ENCODE results near the gene MRPS18B. TPM values are rescaled to one million over a fixed set of nuclear protein-coding genes. Genes with fewer than 3 reads are reported as not detected.

MRPS18B gene
- total and polyA plus RNA-seq, 2 of the 13 experiments (the other 11 are each of a cell fraction or from before 2014, with no cell fraction given) = 125 to 131 TPM

DNA sequence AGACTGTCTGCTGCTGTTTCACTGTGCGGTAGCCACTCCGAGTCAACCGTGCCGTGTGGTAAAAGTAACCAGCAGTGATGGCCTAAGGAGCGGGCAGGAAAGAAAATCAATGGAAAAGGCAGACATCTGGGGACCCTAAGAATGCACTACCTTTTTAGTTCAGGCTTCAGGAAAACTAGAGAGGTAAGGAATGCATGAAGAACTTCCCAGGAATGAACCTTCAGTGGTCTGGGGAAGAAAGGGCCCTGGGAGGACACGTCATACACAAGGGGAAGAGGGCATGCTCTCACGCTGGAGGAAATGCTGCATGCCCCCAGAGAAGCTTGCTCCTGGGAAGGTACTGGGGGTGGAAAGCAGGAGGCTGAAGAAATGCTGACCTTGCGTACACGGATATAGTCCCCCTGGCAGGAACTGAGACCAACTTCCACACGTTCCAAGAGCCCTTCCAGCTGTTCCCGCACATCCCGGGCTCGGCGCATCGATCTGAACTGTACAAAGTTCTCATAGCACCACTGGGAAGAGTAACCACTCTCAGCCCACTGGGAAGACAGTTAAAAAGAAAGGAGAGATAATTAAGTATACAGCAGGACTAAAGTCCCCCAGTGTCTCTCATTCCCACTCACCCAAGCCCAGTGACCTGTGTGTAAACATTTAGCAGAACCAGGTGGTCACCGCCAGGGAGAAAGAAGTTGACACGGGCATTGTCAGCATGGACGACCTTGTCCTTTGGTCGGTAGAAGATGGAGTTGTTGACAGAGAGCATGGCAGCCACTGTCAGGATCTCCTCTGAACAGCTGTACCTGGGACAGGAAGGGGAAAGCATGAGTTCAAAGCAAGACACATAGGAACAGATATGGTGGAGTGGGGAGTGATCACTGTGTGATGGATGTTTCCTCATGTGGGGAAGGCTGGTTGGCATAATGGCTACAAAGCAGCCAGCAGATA lies 37.4 kb downstream of the MRPS18B start (continued):
- TF ChIP-seq, protein P1, sequence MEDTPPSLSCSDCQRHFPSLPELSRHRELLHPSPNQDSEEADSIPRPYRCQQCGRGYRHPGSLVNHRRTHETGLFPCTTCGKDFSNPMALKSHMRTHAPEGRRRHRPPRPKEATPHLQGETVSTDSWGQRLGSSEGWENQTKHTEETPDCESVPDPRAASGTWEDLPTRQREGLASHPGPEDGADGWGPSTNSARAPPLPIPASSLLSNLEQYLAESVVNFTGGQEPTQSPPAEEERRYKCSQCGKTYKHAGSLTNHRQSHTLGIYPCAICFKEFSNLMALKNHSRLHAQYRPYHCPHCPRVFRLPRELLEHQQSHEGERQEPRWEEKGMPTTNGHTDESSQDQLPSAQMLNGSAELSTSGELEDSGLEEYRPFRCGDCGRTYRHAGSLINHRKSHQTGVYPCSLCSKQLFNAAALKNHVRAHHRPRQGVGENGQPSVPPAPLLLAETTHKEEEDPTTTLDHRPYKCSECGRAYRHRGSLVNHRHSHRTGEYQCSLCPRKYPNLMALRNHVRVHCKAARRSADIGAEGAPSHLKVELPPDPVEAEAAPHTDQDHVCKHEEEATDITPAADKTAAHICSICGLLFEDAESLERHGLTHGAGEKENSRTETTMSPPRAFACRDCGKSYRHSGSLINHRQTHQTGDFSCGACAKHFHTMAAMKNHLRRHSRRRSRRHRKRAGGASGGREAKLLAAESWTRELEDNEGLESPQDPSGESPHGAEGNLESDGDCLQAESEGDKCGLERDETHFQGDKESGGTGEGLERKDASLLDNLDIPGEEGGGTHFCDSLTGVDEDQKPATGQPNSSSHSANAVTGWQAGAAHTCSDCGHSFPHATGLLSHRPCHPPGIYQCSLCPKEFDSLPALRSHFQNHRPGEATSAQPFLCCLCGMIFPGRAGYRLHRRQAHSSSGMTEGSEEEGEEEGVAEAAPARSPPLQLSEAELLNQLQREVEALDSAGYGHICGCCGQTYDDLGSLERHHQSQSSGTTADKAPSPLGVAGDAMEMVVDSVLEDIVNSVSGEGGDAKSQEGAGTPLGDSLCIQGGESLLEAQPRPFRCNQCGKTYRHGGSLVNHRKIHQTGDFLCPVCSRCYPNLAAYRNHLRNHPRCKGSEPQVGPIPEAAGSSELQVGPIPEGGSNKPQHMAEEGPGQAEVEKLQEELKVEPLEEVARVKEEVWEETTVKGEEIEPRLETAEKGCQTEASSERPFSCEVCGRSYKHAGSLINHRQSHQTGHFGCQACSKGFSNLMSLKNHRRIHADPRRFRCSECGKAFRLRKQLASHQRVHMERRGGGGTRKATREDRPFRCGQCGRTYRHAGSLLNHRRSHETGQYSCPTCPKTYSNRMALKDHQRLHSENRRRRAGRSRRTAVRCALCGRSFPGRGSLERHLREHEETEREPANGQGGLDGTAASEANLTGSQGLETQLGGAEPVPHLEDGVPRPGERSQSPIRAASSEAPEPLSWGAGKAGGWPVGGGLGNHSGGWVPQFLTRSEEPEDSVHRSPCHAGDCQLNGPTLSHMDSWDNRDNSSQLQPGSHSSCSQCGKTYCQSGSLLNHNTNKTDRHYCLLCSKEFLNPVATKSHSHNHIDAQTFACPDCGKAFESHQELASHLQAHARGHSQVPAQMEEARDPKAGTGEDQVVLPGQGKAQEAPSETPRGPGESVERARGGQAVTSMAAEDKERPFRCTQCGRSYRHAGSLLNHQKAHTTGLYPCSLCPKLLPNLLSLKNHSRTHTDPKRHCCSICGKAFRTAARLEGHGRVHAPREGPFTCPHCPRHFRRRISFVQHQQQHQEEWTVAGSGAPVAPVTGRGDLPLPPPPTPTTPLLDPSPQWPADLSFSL (CRISPR knock-in tag; IDR thresholded peaks at IDR 0.05) = no peak; the same call in 1 of the 2 replicates
- TF ChIP-seq HES4 (CRISPR knock-in tag; IDR thresholded peaks at IDR 0.05; ENCODE audit: borderline replicate concordance) = no peak
- TF ChIP-seq ISX (CRISPR knock-in tag; conservative IDR thresholded peaks at IDR 0.05) = no peak
- TF ChIP-seq IKZF4 (CRISPR knock-in tag; IDR thresholded peaks at IDR 0.05; ENCODE audit: borderline replicate concordance, low read depth, not compliant biosample characterization) = peak; percentile 62
- TF ChIP-seq ZSCAN30 (CRISPR knock-in tag; IDR thresholded peaks at IDR 0.05) = no peak
- TF ChIP-seq HMGA1 (CRISPR knock-in tag; conservative IDR thresholded peaks at IDR 0.05) = no peak
- TF ChIP-seq ZNF652 (CRISPR knock-in tag; IDR thresholded peaks at IDR 0.05; ENCODE audit: borderline replicate concordance, low read depth) = 0 out of 2 replicates have a peak, but pooled peaks have one; percentile 10
- TF ChIP-seq ZNF629 (CRISPR knock-in tag; conservative IDR thresholded peaks at IDR 0.05) = peak; percentile 11; the same call in 1 of the 2 replicates
- TF ChIP-seq, protein P2, sequence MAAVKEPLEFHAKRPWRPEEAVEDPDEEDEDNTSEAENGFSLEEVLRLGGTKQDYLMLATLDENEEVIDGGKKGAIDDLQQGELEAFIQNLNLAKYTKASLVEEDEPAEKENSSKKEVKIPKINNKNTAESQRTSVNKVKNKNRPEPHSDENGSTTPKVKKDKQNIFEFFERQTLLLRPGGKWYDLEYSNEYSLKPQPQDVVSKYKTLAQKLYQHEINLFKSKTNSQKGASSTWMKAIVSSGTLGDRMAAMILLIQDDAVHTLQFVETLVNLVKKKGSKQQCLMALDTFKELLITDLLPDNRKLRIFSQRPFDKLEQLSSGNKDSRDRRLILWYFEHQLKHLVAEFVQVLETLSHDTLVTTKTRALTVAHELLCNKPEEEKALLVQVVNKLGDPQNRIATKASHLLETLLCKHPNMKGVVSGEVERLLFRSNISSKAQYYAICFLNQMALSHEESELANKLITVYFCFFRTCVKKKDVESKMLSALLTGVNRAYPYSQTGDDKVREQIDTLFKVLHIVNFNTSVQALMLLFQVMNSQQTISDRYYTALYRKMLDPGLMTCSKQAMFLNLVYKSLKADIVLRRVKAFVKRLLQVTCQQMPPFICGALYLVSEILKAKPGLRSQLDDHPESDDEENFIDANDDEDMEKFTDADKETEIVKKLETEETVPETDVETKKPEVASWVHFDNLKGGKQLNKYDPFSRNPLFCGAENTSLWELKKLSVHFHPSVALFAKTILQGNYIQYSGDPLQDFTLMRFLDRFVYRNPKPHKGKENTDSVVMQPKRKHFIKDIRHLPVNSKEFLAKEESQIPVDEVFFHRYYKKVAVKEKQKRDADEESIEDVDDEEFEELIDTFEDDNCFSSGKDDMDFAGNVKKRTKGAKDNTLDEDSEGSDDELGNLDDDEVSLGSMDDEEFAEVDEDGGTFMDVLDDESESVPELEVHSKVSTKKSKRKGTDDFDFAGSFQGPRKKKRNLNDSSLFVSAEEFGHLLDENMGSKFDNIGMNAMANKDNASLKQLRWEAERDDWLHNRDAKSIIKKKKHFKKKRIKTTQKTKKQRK (IDR thresholded peaks at IDR 0.05; ENCODE audit: low read length) = no peak
- TF ChIP-seq RFX3 (CRISPR knock-in tag; IDR thresholded peaks at IDR 0.05) = no peak
- no peak for TF ChIP-seq PRPF4 (IDR thresholded peaks at IDR 0.05; ENCODE audit: low read depth, low read length, poor library complexity, severe bottlenecking)
- TF ChIP-seq, protein P3, sequence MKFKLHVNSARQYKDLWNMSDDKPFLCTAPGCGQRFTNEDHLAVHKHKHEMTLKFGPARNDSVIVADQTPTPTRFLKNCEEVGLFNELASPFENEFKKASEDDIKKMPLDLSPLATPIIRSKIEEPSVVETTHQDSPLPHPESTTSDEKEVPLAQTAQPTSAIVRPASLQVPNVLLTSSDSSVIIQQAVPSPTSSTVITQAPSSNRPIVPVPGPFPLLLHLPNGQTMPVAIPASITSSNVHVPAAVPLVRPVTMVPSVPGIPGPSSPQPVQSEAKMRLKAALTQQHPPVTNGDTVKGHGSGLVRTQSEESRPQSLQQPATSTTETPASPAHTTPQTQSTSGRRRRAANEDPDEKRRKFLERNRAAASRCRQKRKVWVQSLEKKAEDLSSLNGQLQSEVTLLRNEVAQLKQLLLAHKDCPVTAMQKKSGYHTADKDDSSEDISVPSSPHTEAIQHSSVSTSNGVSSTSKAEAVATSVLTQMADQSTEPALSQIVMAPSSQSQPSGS (CRISPR knock-in tag; IDR thresholded peaks at IDR 0.05) = peak; percentile 89
- TF ChIP-seq ARHGAP35 (CRISPR knock-in tag; IDR thresholded peaks at IDR 0.05; ENCODE audit: borderline replicate concordance) = peak; percentile 73; the same call in 1 of the 2 replicates
- no peak for TF ChIP-seq ZNF720 (CRISPR knock-in tag; IDR thresholded peaks at IDR 0.05)
- TF ChIP-seq ZNF776 (CRISPR knock-in tag; IDR thresholded peaks at IDR 0.05) = no peak
- TF ChIP-seq ZNF296 (CRISPR knock-in tag; conservative IDR thresholded peaks at IDR 0.05) = no peak; the same call in 1 of the 2 replicates

All from HepG2 (cell line).